PC-3 (cell line): ENCODE results near the gene SORL1-AS1.
A peak's percentile ranks its signal among the peaks of the same experiment; 100 is the strongest.

Experiments used
- ATAC-seq: fragments of 200-7000 bp; cut with Tn5 transposase; 2 replicates; pipeline ENCODE4 v1.9.1; 2020; ENCODE audit warnings: mild to moderate bottlenecking, moderate library complexity
- BruUV-seq: library from RNA; stranded (reverse); fragments of 400-500 nt; replicated peaks from 2 replicates; lab custom pipeline; 2021; lab: Mats Ljungman, UMichigan
- CTCF ChIA-PET: fragments of 300-600 bp; sonication (Branson Sonifier 250); formaldehyde crosslinking; loops from one replicate; lab custom pipeline; 2022; ENCODE audit warnings: antibody characterized with exemption; lab: Charles Lee
- POLR2A ChIA-PET: fragments of 300-600 bp; sonication (Branson Sonifier 250); formaldehyde crosslinking; loops from one replicate; lab custom pipeline; 2022; ENCODE audit warnings: antibody characterized with exemption; ENCODE audit not compliant: unreplicated experiment; lab: Charles Lee
- DNase-seq: peaks from one replicate; pipeline ENCODE4 v3.0.0-alpha.2; 2015
- H2AFZ ChIP-seq: fragments of 300-600 bp; sonication (generic); 2 replicates; pipeline ENCODE4 v1.6.0; 2016; ENCODE audit warnings: antibody characterized with exemption, low read length
- H3F3A ChIP-seq: fragments of 300-600 bp; sonication (generic); one replicate; pipeline ENCODE4 v1.6.0; 2017; ENCODE audit warnings: antibody characterized with exemption, low read length, control low read depth, mild to moderate bottlenecking; ENCODE audit not compliant: unreplicated experiment
- H3K27ac ChIP-seq: fragments of 300-600 bp; sonication (generic); 2 replicates; pipeline ENCODE4 v1.5.1; 2016; ENCODE audit warnings: mild to moderate bottlenecking, low read length
- H3K27me3 ChIP-seq: fragments of 300-600 bp; sonication (generic); 2 replicates; pipeline ENCODE4 v1.6.1; 2016; ENCODE audit warnings: low read length, mixed read lengths
- H3K36me3 ChIP-seq: fragments of 300-600 bp; sonication (generic); 2 replicates; pipeline ENCODE4 v1.6.1; 2016; ENCODE audit warnings: low read depth, mixed run types, low read length, mixed read lengths
- H3K4me1 ChIP-seq: fragments of 300-600 bp; sonication (generic); 2 replicates; pipeline ENCODE4 v1.5.1; 2016; ENCODE audit warnings: low read length; ENCODE audit not compliant: insufficient read depth
- H3K4me2 ChIP-seq: fragments of 300-600 bp; sonication (generic); 2 replicates; pipeline ENCODE4 v1.6.0; 2016; ENCODE audit warnings: low read length
- H3K4me3 ChIP-seq: fragments of 300-600 bp; sonication (generic); 2 replicates; pipeline ENCODE4 v1.5.1; 2016; ENCODE audit warnings: mild to moderate bottlenecking, low read length, mixed read lengths
- H3K79me2 ChIP-seq: fragments of 300-600 bp; sonication (generic); 2 replicates; pipeline ENCODE4 v1.6.1; 2017; ENCODE audit warnings: low read length, mixed read lengths
- H3K9ac ChIP-seq: fragments of 300-600 bp; sonication (generic); 2 replicates; pipeline ENCODE4 v1.6.0; 2016; ENCODE audit warnings: mild to moderate bottlenecking, low read length
- H3K9me2 ChIP-seq: fragments of 300-600 bp; sonication (generic); replicated peaks from 2 replicates; pipeline ENCODE4 v1.6.1; 2016; ENCODE audit warnings: mixed run types, low read length, mixed read lengths
- H3K9me3 ChIP-seq: fragments of 300-600 bp; sonication (generic); 2 replicates; pipeline ENCODE4 v1.6.1; 2016; ENCODE audit warnings: low read length, mixed read lengths
- H4K20me1 ChIP-seq: fragments of 300-600 bp; sonication (generic); 2 replicates; pipeline ENCODE4 v1.6.1; 2016; ENCODE audit warnings: low read length, mixed read lengths
- EZH2 ChIP-seq: fragments of 300-600 bp; sonication (generic); IDR thresholded peaks from one replicate; pipeline ENCODE4 v1.6.1; 2017; ENCODE audit warnings: antibody characterized with exemption, mild to moderate bottlenecking, low read length; ENCODE audit not compliant: unreplicated experiment
- EZH2phosphoT487 ChIP-seq: fragments of 300-600 bp; sonication (generic); IDR thresholded peaks from 2 replicates; pipeline ENCODE4 v1.6.1; 2018; ENCODE audit warnings: mild to moderate bottlenecking, antibody characterized with exemption, low read length, borderline replicate concordance
- intact Hi-C: fragments of 100-400 bp; cut with micrococcal nuclease; formaldehyde crosslinking; loops from 2 replicates; pipeline ENCODE4 v1.9.0; 2023
- TF ChIP-seq, protein P1 (sequence below): fragments of 300-600 bp; sonication (generic); conservative IDR thresholded peaks from 2 replicates; pipeline ENCODE4 v1.5.1; 2017; ENCODE audit warnings: antibody characterized with exemption, low read depth, mild to moderate bottlenecking, low read length

SORL1-AS1 gene

DNA sequence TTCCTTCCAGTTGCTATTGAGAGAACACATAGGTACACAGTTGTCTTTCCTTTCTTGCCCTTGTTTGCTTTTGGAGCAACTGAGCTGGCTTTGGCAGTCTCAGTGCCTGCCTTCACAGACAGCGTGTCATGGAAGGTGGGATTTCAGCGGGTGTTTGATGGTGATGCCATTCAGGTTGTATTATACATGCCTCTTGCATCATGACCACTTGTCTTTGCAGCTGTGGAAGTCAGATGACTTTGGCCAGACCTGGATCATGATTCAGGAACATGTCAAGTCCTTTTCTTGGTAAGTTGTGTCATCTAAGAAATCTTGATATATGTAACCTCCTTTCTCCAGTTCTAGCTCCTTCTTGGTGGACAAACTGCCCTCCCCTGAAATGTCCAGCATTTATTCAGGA lies 37.1 kb upstream of the SORL1-AS1 start:
- H3K9me2 ChIP-seq = no peaks in the 10 kb centered on the region
- CTCF ChIA-PET = no interaction called here
- 0 out of 2 replicates have a peak, but pooled peaks cover 2% of the 10 kb centered on the region for H3K36me3 ChIP-seq
- no peak for TF ChIP-seq EZH2phosphoT487
- TF ChIP-seq, protein P1, sequence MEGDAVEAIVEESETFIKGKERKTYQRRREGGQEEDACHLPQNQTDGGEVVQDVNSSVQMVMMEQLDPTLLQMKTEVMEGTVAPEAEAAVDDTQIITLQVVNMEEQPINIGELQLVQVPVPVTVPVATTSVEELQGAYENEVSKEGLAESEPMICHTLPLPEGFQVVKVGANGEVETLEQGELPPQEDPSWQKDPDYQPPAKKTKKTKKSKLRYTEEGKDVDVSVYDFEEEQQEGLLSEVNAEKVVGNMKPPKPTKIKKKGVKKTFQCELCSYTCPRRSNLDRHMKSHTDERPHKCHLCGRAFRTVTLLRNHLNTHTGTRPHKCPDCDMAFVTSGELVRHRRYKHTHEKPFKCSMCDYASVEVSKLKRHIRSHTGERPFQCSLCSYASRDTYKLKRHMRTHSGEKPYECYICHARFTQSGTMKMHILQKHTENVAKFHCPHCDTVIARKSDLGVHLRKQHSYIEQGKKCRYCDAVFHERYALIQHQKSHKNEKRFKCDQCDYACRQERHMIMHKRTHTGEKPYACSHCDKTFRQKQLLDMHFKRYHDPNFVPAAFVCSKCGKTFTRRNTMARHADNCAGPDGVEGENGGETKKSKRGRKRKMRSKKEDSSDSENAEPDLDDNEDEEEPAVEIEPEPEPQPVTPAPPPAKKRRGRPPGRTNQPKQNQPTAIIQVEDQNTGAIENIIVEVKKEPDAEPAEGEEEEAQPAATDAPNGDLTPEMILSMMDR = no peak
- TF ChIP-seq EZH2 = no peak
- POLR2A ChIA-PET = no interaction called here
- H2AFZ ChIP-seq = no peak overlapping the region
- H3K27ac ChIP-seq = no peak overlapping the region
- no peaks in the 10 kb centered on the region for H3K79me2 ChIP-seq
- no peaks in the 10 kb centered on the region for H3F3A ChIP-seq
- no peak overlapping the region for H3K9ac ChIP-seq
- no peak overlapping the region for H3K4me3 ChIP-seq
- no peak for ATAC-seq
- no peak for DNase-seq
- no peaks in the 10 kb centered on the region for H3K9me3 ChIP-seq
- peaks cover 13% of the 10 kb centered on the region for H3K4me1 ChIP-seq
- BruUV-seq = no TSS peak
- no peak overlapping the region for H3K4me2 ChIP-seq
- intact Hi-C loops = no loop called here
- no peaks in the 10 kb centered on the region for H3K27me3 ChIP-seq
- no peaks in the 10 kb centered on the region for H4K20me1 ChIP-seq

DNA sequence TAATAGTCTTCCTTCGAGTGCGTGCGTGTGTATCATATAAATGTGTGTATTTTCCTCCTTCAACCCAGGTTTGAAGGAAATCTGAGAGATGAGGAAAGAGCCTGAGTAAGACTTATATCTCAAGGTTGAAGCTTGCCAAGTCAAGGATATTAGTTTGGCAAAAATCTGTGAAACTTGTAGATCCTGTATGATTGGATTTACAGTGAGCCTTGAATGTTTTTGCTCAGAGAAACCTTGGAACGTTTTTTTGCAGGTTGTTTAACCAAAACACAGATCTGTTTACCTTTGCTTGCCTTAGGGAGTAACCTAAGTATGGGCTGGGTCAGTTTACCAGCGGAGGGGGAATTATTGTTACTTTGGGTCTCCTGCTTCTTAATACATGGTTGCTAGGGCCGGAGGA lies 35.9 kb upstream of the SORL1-AS1 start:
- Histone ChIP-seq H3K9me2 (no peaks in the 10 kb centered on the region), H3K4me1 (peaks cover 13% of the 10 kb centered on the region), H3K79me2 (no peaks in the 10 kb centered on the region), H4K20me1 (no peaks in the 10 kb centered on the region), H3K9me3 (no peaks in the 10 kb centered on the region), H3K4me2 (no peak overlapping the region), H3K27ac (no peak overlapping the region), H3F3A (no peaks in the 10 kb centered on the region), H3K36me3 (0 out of 2 replicates have a peak, but pooled peaks cover 2% of the 10 kb centered on the region), H2AFZ (no peak overlapping the region), H3K9ac (no peak overlapping the region), H3K4me3 (no peak overlapping the region), H3K27me3 (no peaks in the 10 kb centered on the region)
- intact Hi-C loops = no loop called here
- no TSS peak for BruUV-seq
- ChIA-PET CTCF (no interaction called here), POLR2A (no interaction called here)
- TF ChIP-seq, protein P1 = no peak
- peak; percentile 49 for ATAC-seq
- peak; percentile 65 for DNase-seq

DNA sequence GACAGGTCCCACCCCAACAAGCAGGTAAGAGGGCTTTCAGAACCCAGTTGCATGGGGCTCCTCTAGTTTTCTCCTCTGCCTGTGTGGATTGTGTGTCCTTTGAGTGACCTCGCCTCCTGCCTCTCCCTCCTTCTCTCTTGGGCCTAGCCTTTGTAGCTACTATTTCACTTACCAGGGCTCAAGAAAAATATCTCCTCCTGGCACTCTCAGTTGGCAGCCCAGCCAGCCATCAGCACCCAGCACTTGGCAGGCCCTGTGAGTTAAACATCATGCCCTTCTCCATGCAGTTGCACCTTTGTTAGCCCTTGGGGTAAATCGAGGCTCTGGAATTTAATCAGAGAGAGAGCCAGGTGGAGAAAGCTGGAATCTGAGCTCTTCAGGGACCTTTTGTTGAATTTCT lies 35.4 kb upstream of the SORL1-AS1 start:
- intact Hi-C loops = no loop called here
- no TSS peak for BruUV-seq
- POLR2A ChIA-PET = no interaction called here

More for the DNA sequence above, 35.4 kb upstream of the SORL1-AS1 start:
- no peak overlapping the region for H3K9ac ChIP-seq
- H2AFZ ChIP-seq = no peak overlapping the region
- CTCF ChIA-PET = no interaction called here
- no peaks in the 10 kb centered on the region for H3K79me2 ChIP-seq
- DNase-seq (no peak), ATAC-seq (no peak)
- no peaks in the 10 kb centered on the region for H3K27me3 ChIP-seq
- H3K27ac ChIP-seq = no peak overlapping the region
- H3K9me3 ChIP-seq = no peaks in the 10 kb centered on the region
- 0 out of 2 replicates have a peak, but pooled peaks cover 2% of the 10 kb centered on the region for H3K36me3 ChIP-seq
- H3K9me2 ChIP-seq = no peaks in the 10 kb centered on the region
- H3K4me3 ChIP-seq = no peak overlapping the region
- H3K4me2 ChIP-seq = no peak overlapping the region
- no peaks in the 10 kb centered on the region for H3F3A ChIP-seq
- H4K20me1 ChIP-seq = no peaks in the 10 kb centered on the region
- peaks cover 13% of the 10 kb centered on the region for H3K4me1 ChIP-seq
- TF ChIP-seq, protein P1 = no peak
- TF ChIP-seq EZH2phosphoT487 (no peak), EZH2 (no peak)
